ENCODE results near the gene GPI.

GRCh38 chr19:34319785-34320184, 45.2 kb upstream of the GPI start:
- TF ChIP-seq CTCF (IDR thresholded peaks at IDR 0.05) (no peak), POLR2A (IDR thresholded peaks at IDR 0.05) (no peak)

Measured in uterus (tissue), 2 donors.